GM12864 (cell line): ENCODE measurements around the gene RGL1.

Experiments used
- DNase-seq: peaks from one replicate; pipeline ENCODE4 v3.0.0-alpha.2; 2011; ENCODE audit warnings: low read depth
- H3K4me3 ChIP-seq: 2 replicates; pipeline ENCODE4 v1.5.1; 2011; ENCODE audit warnings: mild to moderate bottlenecking, low read depth, low read length, control low read depth
- CTCF ChIP-seq: IDR thresholded peaks from 2 replicates; pipeline ENCODE4 v1.5.1; 2011; ENCODE audit warnings: low read depth, mild to moderate bottlenecking, moderate library complexity, low read length, control low read depth, inconsistent platforms; ENCODE audit errors: missing control alignments

The RGL1 gene

DNA sequence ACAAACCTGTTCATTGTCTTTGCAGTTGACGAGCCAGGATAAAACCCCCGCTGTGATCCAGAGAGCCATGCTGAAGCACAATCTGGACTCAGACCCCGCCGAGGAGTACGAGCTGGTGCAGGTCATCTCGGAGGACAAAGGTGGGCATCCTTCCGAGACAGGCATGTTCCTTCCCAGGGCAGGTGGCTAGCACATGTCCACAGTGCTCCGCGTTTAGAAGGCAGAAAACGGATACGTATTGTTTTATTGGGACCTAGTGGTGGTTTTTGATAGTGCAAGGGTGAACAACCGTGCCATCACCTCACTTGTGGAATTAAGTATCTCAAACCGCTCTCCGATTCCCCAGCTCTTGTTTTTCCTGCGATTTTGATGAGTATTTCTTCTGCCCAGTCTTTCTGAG lies 117.3 kb downstream of the RGL1 start:
- no peak for DNase-seq
- no peak overlapping the region for H3K4me3 ChIP-seq
- TF ChIP-seq CTCF: peak; percentile 32

GRCh38 chr1:183925947-183926346 lies 121.0 kb downstream of the RGL1 start:
- no peak overlapping the region for H3K4me3 ChIP-seq
- no peak for TF ChIP-seq CTCF
- no peak for DNase-seq

GRCh38 chr1:183926983-183927382 lies 122.1 kb downstream of the RGL1 start:
- TF ChIP-seq CTCF: no peak
- no peak for DNase-seq

GRCh38 chr1:183931646-183932271 lies 126.8 kb downstream of the RGL1 start:
- no peak for TF ChIP-seq CTCF
- H3K4me3 ChIP-seq: no peak overlapping the region
- no peak for DNase-seq

More at GRCh38 chr1:183926983-183927382, 122.1 kb downstream of the RGL1 start:
- no peak overlapping the region for H3K4me3 ChIP-seq

DNA sequence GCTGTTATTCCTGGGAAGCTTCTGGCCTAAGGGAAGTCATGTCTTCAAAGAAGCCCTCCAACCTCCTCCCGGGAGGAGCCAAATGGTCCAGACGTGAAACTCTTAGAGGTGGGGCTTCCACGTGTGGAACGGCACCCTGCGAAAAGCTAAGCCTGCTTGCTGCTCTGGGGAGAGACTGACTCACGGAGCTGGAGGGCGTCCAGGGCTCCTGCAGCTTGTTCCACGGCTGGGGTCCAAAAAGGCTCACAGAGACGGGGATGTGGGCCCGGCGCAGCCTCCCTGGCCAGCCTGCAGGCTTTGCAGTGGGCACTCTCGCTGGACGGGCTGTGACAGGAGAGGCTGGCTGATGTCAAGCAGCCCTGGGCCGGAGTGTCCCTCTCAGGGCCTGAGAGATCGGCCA lies 127.5 kb downstream of the RGL1 start:
- no peak for TF ChIP-seq CTCF
- no peak for DNase-seq
- H3K4me3 ChIP-seq: no peak overlapping the region

DNA sequence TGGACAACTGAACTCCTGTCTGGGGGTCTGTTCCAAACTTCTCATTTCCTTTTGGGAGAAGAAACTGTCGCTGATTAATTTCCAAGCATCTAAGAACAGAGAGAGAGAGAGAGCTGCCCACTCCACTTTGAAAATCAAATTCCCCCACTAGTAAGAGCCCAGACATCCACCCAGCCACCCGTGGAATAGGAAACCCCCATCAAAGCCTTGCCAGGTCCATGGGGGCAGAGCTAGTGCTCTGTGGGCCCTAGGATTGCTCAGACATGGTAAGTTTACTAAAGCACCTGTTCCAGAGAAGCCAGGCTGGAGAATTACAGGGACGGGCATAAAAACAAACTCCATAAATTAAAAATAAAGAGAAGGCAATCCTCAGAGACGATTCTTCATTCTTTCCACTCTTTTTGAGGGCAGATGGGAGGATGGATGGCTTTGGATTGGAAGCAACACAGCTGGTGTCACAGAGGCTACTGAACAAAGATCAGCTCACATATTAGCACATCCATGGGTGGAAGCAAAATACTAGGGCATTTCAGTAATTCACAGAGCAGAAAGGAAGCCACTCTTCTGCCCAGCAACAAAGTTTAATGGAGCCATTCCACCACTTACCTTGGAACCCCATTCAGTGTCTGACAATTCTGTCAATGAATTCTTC lies 128.7 kb downstream of the RGL1 start:
- TF ChIP-seq CTCF: no peak
- no peak for DNase-seq
- H3K4me3 ChIP-seq: no peak overlapping the region

DNA sequence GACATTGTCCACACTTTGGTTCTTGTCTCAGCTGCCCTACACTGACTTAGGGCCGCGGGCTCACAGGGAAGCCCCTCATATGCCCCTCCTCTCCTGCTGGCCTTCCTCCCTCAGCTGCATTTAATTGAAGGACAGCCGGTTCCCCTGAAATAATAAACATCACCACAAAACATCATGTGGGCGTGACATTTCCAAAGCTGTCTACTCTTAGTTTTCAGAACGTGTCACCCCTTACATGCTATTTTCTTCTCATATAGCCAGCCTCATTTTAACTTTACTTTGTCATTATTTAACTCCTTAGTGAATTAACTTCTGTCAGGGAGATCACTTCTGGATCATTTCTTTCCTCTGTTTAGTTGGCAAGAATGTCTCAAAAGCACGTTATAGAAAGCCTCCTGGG lies 129.4 kb downstream of the RGL1 start:
- no peak for TF ChIP-seq CTCF
- no peak overlapping the region for H3K4me3 ChIP-seq
- no peak for DNase-seq
